ENCODE data around the gene BCAS3.

Gene BCAS3

DNA sequence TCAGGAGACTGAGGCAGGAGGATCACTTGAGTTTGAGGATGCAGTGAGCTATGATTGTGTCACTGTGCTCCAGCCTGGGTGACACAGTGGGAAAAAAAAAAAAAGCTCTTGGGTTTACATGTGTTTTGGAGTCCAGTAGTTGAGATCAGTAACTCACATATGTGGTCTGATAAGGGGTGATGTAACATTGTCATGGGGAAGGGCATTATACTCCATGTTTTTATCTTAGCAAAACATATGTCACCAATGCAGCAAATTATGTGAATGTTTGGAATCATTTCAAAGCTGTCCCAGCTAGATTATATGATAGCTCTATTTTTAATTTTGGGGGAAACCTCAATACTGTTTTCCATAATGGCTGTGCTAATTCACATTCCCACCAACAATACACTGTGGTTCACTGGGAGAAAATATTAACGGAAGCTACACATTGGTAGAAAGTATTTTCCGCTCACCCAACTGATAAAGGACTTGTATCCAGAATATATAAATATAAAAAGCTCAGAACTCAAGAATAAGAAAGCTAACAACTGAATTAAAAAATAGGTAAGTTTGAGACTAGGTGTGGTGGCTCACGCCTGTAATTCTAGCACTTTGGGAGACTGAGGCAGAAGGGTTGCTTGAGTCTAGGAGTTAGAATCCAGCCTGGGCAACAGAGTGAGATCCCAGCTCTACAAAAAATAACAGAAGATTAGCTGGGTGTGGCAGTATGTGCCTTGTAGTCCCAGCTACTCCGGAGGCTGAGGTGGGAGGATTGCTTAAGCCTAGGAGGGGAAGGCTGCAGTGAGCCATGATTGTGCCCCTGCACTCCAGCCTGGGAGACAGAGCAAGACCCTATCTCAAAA, 497.9 kb downstream of the BCAS3 start:
- no peaks in the 10 kb centered on the region for H3K36me3 ChIP-seq
- no peaks in the 10 kb centered on the region for H3K27me3 ChIP-seq
- no peak overlapping the region for H3K4me3 ChIP-seq (ENCODE audit: low read depth, low read length)
- DNase-seq = no peak
- H3K9me3 ChIP-seq = no peaks in the 10 kb centered on the region
- TF ChIP-seq, protein P1, sequence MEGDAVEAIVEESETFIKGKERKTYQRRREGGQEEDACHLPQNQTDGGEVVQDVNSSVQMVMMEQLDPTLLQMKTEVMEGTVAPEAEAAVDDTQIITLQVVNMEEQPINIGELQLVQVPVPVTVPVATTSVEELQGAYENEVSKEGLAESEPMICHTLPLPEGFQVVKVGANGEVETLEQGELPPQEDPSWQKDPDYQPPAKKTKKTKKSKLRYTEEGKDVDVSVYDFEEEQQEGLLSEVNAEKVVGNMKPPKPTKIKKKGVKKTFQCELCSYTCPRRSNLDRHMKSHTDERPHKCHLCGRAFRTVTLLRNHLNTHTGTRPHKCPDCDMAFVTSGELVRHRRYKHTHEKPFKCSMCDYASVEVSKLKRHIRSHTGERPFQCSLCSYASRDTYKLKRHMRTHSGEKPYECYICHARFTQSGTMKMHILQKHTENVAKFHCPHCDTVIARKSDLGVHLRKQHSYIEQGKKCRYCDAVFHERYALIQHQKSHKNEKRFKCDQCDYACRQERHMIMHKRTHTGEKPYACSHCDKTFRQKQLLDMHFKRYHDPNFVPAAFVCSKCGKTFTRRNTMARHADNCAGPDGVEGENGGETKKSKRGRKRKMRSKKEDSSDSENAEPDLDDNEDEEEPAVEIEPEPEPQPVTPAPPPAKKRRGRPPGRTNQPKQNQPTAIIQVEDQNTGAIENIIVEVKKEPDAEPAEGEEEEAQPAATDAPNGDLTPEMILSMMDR (IDR thresholded peaks at IDR 0.05; ENCODE audit: low read depth, low read length) = no peak
- H3K4me1 ChIP-seq = peaks cover 13% of the 10 kb centered on the region

DNA sequence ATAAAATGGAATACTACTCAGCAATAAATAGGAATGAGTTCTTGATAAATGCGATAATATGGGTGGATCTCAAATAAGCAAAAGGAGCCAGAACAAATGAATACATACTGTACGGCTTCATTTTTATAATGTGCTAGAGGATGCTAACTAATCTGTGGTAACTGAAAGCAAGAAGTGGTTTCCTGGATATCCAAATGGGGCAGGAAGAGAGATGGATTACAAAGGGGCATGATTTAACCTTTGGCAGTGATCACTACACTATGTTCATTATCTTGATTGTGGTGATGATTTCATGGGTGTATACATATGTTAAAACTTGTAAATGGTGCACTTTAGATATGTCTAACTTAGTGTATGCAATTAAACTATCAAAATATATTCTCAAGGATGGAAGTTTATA, 499.7 kb downstream of the BCAS3 start:
- H3K9me3 ChIP-seq = no peaks in the 10 kb centered on the region
- DNase-seq = no peak
- no peak overlapping the region for H3K4me3 ChIP-seq (ENCODE audit: low read depth, low read length)
- no peaks in the 10 kb centered on the region for H3K36me3 ChIP-seq
- H3K4me1 ChIP-seq = peaks cover 16% of the 10 kb centered on the region
- no peaks in the 10 kb centered on the region for H3K27me3 ChIP-seq
- TF ChIP-seq, protein P1 (IDR thresholded peaks at IDR 0.05; ENCODE audit: low read depth, low read length) = no peak

GRCh38 chr17:61178284-61178683, 500.6 kb downstream of the BCAS3 start:
- TF ChIP-seq, protein P1 (IDR thresholded peaks at IDR 0.05; ENCODE audit: low read depth, low read length) = no peak
- no peaks in the 10 kb centered on the region for H3K36me3 ChIP-seq
- peaks cover 20% of the 10 kb centered on the region for H3K4me1 ChIP-seq
- no peaks in the 10 kb centered on the region for H3K9me3 ChIP-seq
- no peak for DNase-seq
- H3K27me3 ChIP-seq = no peaks in the 10 kb centered on the region
- no peak overlapping the region for H3K4me3 ChIP-seq (ENCODE audit: low read depth, low read length)

DNA sequence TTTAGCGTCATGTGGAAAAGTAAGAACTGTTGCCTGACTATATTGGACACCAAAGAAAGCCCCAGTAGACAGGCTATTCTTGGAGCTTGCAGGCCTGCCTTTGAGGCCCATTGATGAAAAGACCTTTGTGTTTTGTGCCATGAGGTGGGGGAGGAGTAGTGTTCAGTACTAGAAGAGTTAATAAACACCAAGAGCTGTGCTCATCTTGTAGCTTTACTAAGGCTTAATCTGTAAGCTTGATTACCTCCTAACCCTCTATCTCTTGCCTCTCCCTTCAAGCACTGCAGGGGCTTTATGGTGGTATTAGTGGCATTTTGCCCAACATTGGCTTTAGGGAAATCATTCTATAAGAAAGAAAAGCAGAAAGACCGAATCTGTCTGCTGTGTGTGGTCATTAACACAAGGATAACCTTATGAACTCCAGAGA, 501.7 kb downstream of the BCAS3 start:
- TF ChIP-seq, protein P1 (IDR thresholded peaks at IDR 0.05; ENCODE audit: low read depth, low read length) = no peak
- DNase-seq = no peak

DNA sequence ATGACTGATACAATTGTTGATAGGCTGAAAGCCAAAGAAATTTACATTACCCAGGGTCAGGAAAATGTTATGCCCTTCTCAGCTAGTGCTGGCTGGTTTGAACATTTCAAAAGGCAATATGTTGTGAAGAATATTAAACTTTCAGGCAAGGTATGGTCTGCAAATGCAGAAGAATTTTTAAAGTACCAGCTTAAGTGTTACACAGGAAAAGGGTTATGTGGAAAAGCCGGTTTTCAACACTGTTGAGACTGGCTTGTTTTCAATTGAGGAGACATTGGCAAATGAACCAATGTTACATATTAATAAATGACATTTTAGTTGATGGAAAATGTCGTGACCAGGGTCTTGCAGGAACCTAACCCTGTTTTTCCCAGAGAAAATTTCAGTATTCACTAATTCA, 506.1 kb downstream of the BCAS3 start:
- peaks cover 12% of the 10 kb centered on the region for H3K4me1 ChIP-seq
- no peaks in the 10 kb centered on the region for H3K27me3 ChIP-seq
- TF ChIP-seq, protein P1 (IDR thresholded peaks at IDR 0.05; ENCODE audit: low read depth, low read length) = no peak
- no peaks in the 10 kb centered on the region for H3K9me3 ChIP-seq
- H3K36me3 ChIP-seq = no peaks in the 10 kb centered on the region
- no peak for DNase-seq
- H3K4me3 ChIP-seq (ENCODE audit: low read depth, low read length) = no peak overlapping the region

More for the DNA sequence above, 501.7 kb downstream of the BCAS3 start:
- Histone ChIP-seq H3K9me3 (no peaks in the 10 kb centered on the region), H3K4me3 (ENCODE audit: low read depth, low read length) (no peak overlapping the region), H3K27me3 (no peaks in the 10 kb centered on the region), H3K36me3 (no peaks in the 10 kb centered on the region), H3K4me1 (peaks cover 20% of the 10 kb centered on the region)

DNA sequence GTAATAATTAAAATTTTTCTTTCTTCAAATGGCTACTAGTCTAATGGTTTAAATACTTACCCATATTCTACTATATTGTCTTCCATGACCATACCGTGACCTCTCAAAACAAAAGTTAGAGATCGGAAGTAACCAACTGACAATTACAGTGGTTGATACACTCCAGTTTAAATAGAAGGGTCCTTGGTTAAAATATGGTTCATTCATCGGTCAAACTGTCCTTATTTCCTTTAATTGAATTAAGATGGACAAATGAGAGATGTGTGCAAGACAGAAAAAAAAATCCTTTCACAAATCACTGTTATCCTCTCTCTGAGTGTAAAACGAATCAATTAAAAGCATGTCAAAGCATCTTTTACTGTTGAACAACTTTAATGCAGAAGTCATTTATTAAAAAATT, 507.7 kb downstream of the BCAS3 start:
- no peaks in the 10 kb centered on the region for H3K9me3 ChIP-seq
- TF ChIP-seq, protein P1 (IDR thresholded peaks at IDR 0.05; ENCODE audit: low read depth, low read length) = no peak
- DNase-seq = no peak

More for the DNA sequence above, 507.7 kb downstream of the BCAS3 start:
- no peak overlapping the region for H3K4me3 ChIP-seq (ENCODE audit: low read depth, low read length)
- peaks cover 7% of the 10 kb centered on the region; the same call in 1 of the 2 replicates for H3K4me1 ChIP-seq
- H3K27me3 ChIP-seq = no peaks in the 10 kb centered on the region
- no peaks in the 10 kb centered on the region for H3K36me3 ChIP-seq
